ENCODE results near the gene C1S. TPM values are rescaled to one million over a fixed set of nuclear protein-coding genes. Genes with fewer than 3 reads are reported as not detected.
A peak's percentile ranks its signal among the peaks of the same experiment; 100 is the strongest.

C1S gene
- total RNA-seq, 1 donor from 2014 or later = 116 TPM

DNA sequence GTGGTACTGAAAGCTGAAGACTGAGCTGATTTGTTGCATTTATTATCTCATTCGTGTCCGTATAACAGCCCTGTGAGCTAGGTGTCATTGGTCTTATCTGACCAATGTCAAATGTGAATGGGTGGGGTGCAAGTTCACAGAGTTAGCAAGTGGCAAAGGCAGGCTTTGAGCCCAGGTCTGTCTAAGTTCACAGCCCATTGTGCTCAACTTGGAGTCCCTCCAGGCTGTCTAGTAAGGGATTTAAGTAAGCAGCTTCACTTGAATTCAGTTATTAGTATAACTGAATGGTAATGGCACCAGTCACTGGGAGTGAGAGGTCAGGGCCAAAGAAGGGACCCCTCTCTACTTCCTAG is 8.5 kb downstream of the C1S start:
- peak; percentile 34 for ATAC-seq
- intact Hi-C loops (cut with micrococcal nuclease) = loop anchor here (10.0 kb wide), 1 partner anchor 46 kb away; no protein-coding TSS in a partner anchor
- DNase-seq = no peak

DNA sequence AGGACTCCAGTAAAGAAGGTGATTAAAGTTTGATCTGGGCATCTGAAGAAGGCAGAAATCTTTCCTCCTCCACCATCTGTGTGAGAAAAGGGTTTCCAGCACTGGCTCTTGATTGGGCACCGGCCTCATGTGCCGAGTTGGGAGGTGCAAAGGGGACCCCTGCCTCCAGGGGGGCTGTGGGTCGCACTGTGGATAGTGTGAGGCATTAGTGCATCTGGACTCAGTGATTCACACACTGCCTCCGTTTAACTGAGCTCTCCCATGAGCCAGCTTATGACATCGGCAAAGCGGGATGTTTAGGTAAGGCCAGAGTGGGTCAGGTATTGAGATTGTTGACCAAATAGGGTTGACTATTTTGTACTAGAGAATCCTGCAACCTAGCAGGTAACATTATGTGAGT is 8.9 kb downstream of the C1S start:
- DNase-seq (no peak), ATAC-seq (no peak)
- intact Hi-C loops (cut with micrococcal nuclease) = loop anchor here (10.0 kb wide), 1 partner anchor 45 kb away; no protein-coding TSS in a partner anchor

- ATAC-seq (no peak), DNase-seq (no peak)
- intact Hi-C loops (cut with micrococcal nuclease) = no loop called here
Measured at GRCh38 chr12:7072035-7072434, 11.5 kb downstream of the C1S start.

GRCh38 chr12:7072554-7072953 is 12.0 kb downstream of the C1S start:
- DNase-seq (no peak), ATAC-seq (no peak)
- intact Hi-C loops (cut with micrococcal nuclease) = no loop called here

GRCh38 chr12:7073946-7074345 is 13.4 kb downstream of the C1S start:
- intact Hi-C loops (cut with micrococcal nuclease) = no loop called here
- ATAC-seq (no peak), DNase-seq (no peak)

DNA sequence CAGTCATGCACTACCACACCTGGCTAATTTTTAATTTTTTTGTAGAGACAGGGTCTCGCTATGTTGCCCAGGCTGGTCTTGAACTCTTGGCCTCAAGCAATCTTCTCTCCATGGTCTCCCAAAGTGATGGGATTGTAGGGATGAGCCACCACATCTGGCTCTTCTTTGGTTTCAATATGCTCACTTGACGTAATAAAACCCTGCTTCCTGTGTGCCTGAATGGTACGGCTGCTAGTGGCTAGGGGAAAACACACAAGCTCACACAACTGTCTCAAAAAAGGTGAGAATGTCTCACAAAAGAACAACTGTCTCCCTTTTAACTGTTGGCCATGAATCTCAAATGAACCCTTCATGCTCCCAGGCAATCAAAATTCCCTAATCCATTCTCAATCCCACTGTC is 15.0 kb downstream of the C1S start:
- DNase-seq = no peak
- ATAC-seq = no peak
- intact Hi-C loops (cut with micrococcal nuclease) = no loop called here

GRCh38 chr12:7075939-7076338 is 15.4 kb downstream of the C1S start:
- intact Hi-C loops (cut with micrococcal nuclease) = no loop called here
- DNase-seq (no peak), ATAC-seq (no peak)

GRCh38 chr12:7076493-7076892 is 16.0 kb downstream of the C1S start:
- intact Hi-C loops (cut with micrococcal nuclease) = no loop called here
- DNase-seq (no peak), ATAC-seq (no peak)

GRCh38 chr12:7078163-7078562 is 17.6 kb downstream of the C1S start:
- DNase-seq = no peak
- intact Hi-C loops (cut with micrococcal nuclease) = no loop called here
- ATAC-seq = no peak

DNA sequence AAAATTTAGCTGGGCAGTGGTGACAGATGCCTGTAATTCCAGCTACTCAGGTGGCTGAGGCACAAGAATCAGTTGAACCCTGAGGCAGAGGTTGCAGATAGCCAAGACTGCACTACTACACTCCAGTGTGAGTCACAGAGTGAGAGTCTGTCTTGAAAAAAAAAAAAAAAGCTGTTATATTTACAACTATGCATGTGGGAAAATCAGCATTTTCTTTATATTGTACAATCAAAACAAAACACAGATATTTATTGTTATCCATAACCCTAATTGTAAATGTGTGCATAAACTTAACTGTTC is 19.3 kb downstream of the C1S start:
- intact Hi-C loops (cut with micrococcal nuclease) = loop anchor here (2.0 kb wide), 1 partner anchor 13 kb away; no protein-coding TSS in a partner anchor
- ATAC-seq = peak; percentile 63
- DNase-seq = no peak

DNA sequence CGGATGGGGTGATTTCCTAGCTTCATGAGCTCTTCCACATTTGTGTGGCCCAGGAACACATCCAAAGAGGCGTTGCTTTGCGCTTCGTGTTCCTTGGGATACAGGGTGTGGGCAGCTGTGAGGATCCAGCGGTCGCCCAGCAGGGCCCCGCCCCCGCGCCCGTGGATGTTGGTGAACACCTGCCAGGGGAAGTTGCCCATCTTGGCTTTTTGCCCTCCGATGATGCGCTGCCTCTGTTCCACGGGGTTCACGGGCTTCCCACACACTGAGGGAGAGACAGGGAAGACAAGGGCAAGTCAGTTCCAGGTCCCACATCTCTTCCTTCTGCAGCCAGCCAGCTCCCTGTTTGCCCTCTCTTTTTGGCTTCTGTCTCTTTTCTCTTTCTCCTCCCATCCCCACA is 20.5 kb downstream of the C1S start:
- ATAC-seq = no peak
- no peak for DNase-seq
- intact Hi-C loops (cut with micrococcal nuclease) = loop anchor here (2.0 kb wide), 1 partner anchor 14 kb away; no protein-coding TSS in a partner anchor

GRCh38 chr12:7083125-7083524 is 22.6 kb downstream of the C1S start:
- no peak for ATAC-seq
- no peak for DNase-seq
- intact Hi-C loops (cut with micrococcal nuclease) = no loop called here

GRCh38 chr12:7089196-7089871 is 28.8 kb downstream of the C1S start:
- DNase-seq = no peak
- intact Hi-C loops (cut with micrococcal nuclease) = no loop called here
- ATAC-seq = no peak

DNA sequence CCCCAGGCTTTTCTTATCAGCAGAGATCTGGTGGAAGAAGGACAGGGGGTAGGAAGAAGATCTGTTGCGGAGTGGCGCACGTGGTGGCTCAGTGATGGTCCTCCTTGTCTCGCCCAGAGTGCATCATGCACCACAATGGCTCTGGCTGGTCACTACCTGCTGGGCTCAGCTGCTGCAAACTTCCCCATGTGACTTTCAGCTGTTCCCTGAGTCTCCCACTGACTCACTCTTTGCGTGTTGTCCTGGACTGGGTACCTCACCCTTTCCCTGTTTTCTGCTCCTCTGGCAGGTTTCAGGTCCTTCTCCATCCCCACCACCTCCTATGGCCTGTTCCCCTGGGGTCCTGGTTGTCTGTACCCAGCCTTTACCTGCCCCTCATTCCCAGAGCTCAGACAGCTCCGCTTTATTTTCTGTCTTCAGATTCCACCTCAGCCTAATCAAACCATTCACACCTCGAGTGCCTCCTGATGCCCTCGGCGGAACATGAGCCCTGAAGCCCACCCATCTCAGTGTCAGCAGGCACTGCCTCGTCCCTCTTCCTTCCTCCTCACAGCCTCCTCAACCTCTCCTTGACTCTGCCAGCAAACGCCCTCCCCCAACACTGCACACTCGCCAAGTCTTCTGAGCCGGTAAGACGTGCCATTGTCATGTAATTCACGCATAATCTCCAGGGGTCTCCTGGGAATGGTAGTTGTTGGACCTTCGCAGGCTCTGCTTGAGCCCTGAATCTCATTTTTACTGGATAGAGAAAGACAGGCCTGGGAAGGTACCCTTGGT is 29.9 kb downstream of the C1S start:
- intact Hi-C loops (cut with micrococcal nuclease) = no loop called here
- ATAC-seq = no peak
- DNase-seq = peak; percentile 35

DNA sequence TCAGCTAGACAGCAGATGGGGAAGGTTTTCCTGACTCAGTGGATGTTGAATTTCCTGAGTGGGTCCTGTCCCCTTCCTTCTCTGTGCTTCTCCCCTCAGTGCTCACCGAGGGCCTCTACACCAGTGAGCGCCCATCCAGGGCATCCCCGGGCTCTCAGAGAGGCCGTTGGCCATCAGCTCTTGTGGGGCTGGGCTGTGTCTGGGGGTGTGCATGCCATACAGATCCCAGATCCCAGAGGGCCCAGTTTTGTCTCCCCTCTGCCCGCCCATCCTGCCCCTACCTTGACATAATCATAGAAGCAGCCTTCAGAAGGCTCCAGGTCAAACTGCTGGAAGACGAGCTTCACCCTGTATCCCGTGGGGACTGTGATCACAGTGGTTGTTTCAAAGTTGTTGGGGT is 30.7 kb downstream of the C1S start:
- intact Hi-C loops (cut with micrococcal nuclease) = no loop called here
- ATAC-seq (no peak), DNase-seq (no peak)

GRCh38 chr12:7091660-7092228 is 31.2 kb downstream of the C1S start:
- DNase-seq = peak; percentile 70
- peak; percentile 81 for ATAC-seq
- intact Hi-C loops (cut with micrococcal nuclease) = no loop called here

GRCh38 chr12:7092229-7092985 is 31.9 kb downstream of the C1S start, which contains the start of gene C1R:
TSS of gene C1R (minus strand) at chr12:7092445. CDS start at chr12:7092388, 57 bp downstream.
- intact Hi-C loops (cut with micrococcal nuclease) = no loop called here
- peak; percentile 78 for DNase-seq
- ATAC-seq = peak; percentile 85

DNA sequence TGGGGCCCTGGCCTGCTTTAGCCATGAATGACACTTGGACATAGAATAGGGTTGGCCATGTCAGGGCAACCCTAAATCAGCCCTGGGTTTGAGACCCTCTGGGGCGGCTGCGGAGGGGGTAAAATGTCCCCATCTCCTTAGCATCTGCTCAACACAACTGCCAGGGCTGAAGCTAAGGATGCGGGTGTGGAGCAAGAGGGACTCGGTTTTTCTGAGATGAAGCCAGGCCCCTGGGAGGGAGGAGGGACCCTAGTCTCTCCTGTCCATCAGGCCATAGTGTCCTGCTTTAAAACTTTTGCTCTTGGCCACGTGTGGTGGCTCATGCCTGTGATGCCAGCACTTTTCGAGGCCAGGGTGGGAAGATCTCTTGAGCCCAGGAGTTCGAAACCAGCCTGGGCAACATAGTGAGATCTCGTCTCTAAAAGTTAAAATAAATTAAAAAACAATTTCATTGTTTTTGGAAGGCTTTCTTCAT is 32.5 kb downstream of the C1S start:
- DNase-seq (peak; percentile 32), ATAC-seq (no peak)
- intact Hi-C loops (cut with micrococcal nuclease) = no loop called here

- intact Hi-C loops (cut with micrococcal nuclease) = no loop called here
- DNase-seq (no peak), ATAC-seq (no peak)
Measured at GRCh38 chr12:7093486-7093885, 33.0 kb downstream of the C1S start.

DNA sequence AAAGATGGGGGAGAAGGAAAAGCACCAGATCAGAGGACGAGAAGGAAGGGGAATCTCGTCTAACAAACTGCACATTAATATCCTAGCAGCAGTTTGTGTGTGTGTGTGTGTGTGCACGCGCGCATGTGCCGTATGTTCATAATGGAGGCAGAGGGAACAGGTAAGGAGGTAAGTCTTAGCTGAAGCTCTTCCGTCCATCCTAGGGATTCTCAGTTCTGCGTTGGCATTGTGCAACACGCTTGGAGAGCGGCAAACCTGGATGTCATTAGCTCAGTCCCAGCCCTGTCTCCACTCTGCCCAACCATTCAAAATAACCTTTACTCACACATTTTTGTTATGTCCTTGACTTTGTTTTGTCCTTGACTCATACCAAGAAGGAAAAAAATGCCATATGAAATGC is 33.4 kb downstream of the C1S start:
- ATAC-seq (no peak), DNase-seq (no peak)
- intact Hi-C loops (cut with micrococcal nuclease) = no loop called here
